K562 (cell line): ENCODE measurements around the gene MED15. TPM values are rescaled to one million over a fixed set of nuclear protein-coding genes. Genes with fewer than 3 reads are reported as not detected.

Experiments used
- CBFA2T2 ChIP-seq: fragments of 450-650 bp; conservative IDR thresholded peaks from 2 replicates; pipeline ENCODE4 v1.6.1; 2017; ENCODE audit warnings: mild to moderate bottlenecking
- CBX3 ChIP-seq, 2 experiments: IDR thresholded peaks; 1 replicate in 1 of 2; 2 replicates in 1 of 2; pipeline ENCODE4 v1.6.1; 2012; ENCODE audit warnings: inconsistent platforms in 2 of 2, low read length in 2 of 2, borderline replicate concordance in 1 of 2, control low read depth in 1 of 2
- ETV5 ChIP-seq: sonication (generic); formaldehyde crosslinking; IDR thresholded peaks from 2 replicates; pipeline ENCODE4 v1.4.0; 2020; ENCODE audit warnings: low read depth, mild to moderate bottlenecking, missing genetic modification reagents
- GATAD2A ChIP-seq: fragments of 450-650 bp; IDR thresholded peaks from 2 replicates; pipeline ENCODE4 v1.6.1; 2017
- HDAC2 ChIP-seq: fragments of 450-650 bp; IDR thresholded peaks from 2 replicates; pipeline ENCODE4 v1.6.1; 2016; ENCODE audit warnings: mild to moderate bottlenecking
- PHF21A ChIP-seq: fragments of 450-650 bp; IDR thresholded peaks from 2 replicates; pipeline ENCODE4 v1.6.1; 2017; ENCODE audit warnings: low read depth, borderline replicate concordance
- TAF15 ChIP-seq: fragments of 200-400 bp; formaldehyde crosslinking; IDR thresholded peaks from 2 replicates; pipeline ENCODE4 v1.6.1; 2017; ENCODE audit warnings: mild to moderate bottlenecking, low read depth, low read length, moderate library complexity
- ZFP30 ChIP-seq: fragments of 250-450 bp; sonication (Bioruptor Pico); IDR thresholded peaks from 2 replicates; pipeline ENCODE4 v1.8.0; 2022; ENCODE audit warnings: moderate library complexity, mild to moderate bottlenecking, inconsistent platforms, borderline replicate concordance
- ZNF3 ChIP-seq: fragments of 250-450 bp; sonication (Bioruptor Pico); IDR thresholded peaks from 2 replicates; pipeline ENCODE4 v1.5.0; 2021; ENCODE audit warnings: mild to moderate bottlenecking, moderate library complexity
- ZNF436 ChIP-seq: fragments of 250-450, 450-650 bp; sonication (Bioruptor Pico); formaldehyde crosslinking; IDR thresholded peaks from 2 replicates; pipeline ENCODE4 v1.7.0; 2020; ENCODE audit warnings: mild to moderate bottlenecking
- ZNF79 ChIP-seq: fragments of 250-450 bp; sonication (Bioruptor Pico); IDR thresholded peaks from 2 replicates; pipeline ENCODE4 v1.4.0; 2020; ENCODE audit warnings: low read depth, mild to moderate bottlenecking, moderate library complexity
- polyA plus RNA-seq, 8 experiments: library from polyadenylated mRNA; depleted of rRNA in 4 of 8; stranded (reverse) in 5 of 8; unstranded in 3 of 8; fragments of >200 nt; fragmentation: Nextera tagmentation in 2 of 8; fragmentation: Illumina TruSeq in 1 of 8; extraction: Ambion mirVana in 2 of 8; extraction: Trizol in 1 of 8; gene quantifications; 2 replicates each; pipeline versions ENCODE4 v1.2.1 to v1.2.3, GENCODE V29; 2011 to 2014; ENCODE audit warnings: inconsistent platforms in 1 of 8, missing spikeins in 1 of 8
- total RNA-seq, 7 experiments: library from RNA; depleted of rRNA in 6 of 7; stranded (reverse); fragments of >200 nt in 6 of 7; fragmentation: Illumina TruSeq in 2 of 7; extraction: Trizol in 2 of 7; gene quantifications; 2 replicates each; pipeline versions ENCODE4 v1.2.1 to v1.2.3, GENCODE V29; 2011 to 2021; ENCODE audit warnings: low replicate concordance in 1 of 7
- TF ChIP-seq, protein P1 (sequence below): sonication (generic); formaldehyde crosslinking; IDR thresholded peaks from 2 replicates; pipeline ENCODE4 v1.8.1; 2022; ENCODE audit warnings: missing genetic modification reagents
- TF ChIP-seq, protein P2 (sequence below): sonication (generic); formaldehyde crosslinking; IDR thresholded peaks from 2 replicates; pipeline ENCODE4 v1.8.0; 2023; ENCODE audit warnings: mild to moderate bottlenecking, missing genetic modification reagents
- TF ChIP-seq, protein P3 (sequence below): fragments of 250-450 bp; sonication (Bioruptor Pico); IDR thresholded peaks from 2 replicates; pipeline ENCODE4 v1.5.0; 2021
- TF ChIP-seq, protein P4 (sequence below): fragments of 250-450 bp; sonication (Bioruptor Pico); IDR thresholded peaks from 2 replicates; pipeline ENCODE4 v1.9.0; 2021; ENCODE audit warnings: mild to moderate bottlenecking
- TF ChIP-seq, protein P5 (sequence below): fragments of 250-450 bp; sonication (Bioruptor Pico); IDR thresholded peaks from 2 replicates; pipeline ENCODE4 v1.4.0; 2020; ENCODE audit warnings: mild to moderate bottlenecking
- TF ChIP-seq, protein P6 (sequence below): fragments of 200-400 bp; formaldehyde crosslinking; IDR thresholded peaks from 2 replicates; pipeline ENCODE4 v1.6.1; 2017; ENCODE audit warnings: mild to moderate bottlenecking, low read depth, low read length, moderate library complexity

MED15 gene
- total and polyA plus RNA-seq, 9 of the 15 experiments (the other 6 are each of a cell fraction or from before 2014, with no cell fraction given): 4.0 to 271 (median 60.1) TPM

DNA sequence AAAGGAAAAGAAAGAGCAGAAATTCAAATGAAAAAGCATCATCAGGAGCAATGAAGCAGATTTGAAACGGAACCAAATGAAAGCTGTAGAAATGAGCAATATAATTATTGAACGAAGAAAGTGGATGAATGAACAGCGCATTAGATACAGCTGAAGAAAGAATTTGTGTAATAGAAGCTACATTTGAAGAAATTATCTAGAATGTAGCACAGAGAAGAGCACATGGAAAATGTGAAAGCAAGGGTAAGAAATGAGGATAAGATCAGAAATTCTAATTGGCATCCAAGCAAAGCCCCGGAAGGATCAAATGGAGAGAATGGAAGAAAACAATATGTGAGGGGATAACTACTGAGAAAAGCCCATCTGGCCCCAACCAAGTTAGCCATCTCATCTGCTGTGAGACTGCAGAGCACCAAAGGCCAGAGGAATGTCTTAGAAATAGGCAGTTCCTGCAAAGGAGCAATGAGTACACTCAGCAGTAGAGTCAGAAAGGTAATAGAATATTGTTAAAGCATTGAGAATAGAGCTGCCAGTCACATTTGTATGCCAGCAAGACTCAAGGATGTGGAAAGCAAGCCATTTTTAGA, 51.9 kb downstream of the MED15 start (continued):
- TF ChIP-seq ZFP30 (peak; percentile 70), GATAD2A (no peak), ZNF436 (CRISPR knock-in tag) (0 out of 2 replicates have a peak, but pooled peaks have one; percentile 25), TAF15 (no peak), HDAC2 (no peak), CBX3 (IDR thresholded peaks at IDR 0.05; ENCODE audit: borderline replicate concordance in 1 of 2, low read length in 2 of 2) (peak in 1 of 2 experiments; percentile 66; a peak in 1 of 3 replicates), ZNF3 (CRISPR knock-in tag) (no peak), ETV5 (CRISPR knock-in tag) (no peak), ZNF79 (CRISPR knock-in tag) (no peak), CBFA2T2 (no peak), PHF21A (no peak)
- TF ChIP-seq, protein P1, sequence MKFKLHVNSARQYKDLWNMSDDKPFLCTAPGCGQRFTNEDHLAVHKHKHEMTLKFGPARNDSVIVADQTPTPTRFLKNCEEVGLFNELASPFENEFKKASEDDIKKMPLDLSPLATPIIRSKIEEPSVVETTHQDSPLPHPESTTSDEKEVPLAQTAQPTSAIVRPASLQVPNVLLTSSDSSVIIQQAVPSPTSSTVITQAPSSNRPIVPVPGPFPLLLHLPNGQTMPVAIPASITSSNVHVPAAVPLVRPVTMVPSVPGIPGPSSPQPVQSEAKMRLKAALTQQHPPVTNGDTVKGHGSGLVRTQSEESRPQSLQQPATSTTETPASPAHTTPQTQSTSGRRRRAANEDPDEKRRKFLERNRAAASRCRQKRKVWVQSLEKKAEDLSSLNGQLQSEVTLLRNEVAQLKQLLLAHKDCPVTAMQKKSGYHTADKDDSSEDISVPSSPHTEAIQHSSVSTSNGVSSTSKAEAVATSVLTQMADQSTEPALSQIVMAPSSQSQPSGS (CRISPR knock-in tag): no peak
- TF ChIP-seq, protein P2, sequence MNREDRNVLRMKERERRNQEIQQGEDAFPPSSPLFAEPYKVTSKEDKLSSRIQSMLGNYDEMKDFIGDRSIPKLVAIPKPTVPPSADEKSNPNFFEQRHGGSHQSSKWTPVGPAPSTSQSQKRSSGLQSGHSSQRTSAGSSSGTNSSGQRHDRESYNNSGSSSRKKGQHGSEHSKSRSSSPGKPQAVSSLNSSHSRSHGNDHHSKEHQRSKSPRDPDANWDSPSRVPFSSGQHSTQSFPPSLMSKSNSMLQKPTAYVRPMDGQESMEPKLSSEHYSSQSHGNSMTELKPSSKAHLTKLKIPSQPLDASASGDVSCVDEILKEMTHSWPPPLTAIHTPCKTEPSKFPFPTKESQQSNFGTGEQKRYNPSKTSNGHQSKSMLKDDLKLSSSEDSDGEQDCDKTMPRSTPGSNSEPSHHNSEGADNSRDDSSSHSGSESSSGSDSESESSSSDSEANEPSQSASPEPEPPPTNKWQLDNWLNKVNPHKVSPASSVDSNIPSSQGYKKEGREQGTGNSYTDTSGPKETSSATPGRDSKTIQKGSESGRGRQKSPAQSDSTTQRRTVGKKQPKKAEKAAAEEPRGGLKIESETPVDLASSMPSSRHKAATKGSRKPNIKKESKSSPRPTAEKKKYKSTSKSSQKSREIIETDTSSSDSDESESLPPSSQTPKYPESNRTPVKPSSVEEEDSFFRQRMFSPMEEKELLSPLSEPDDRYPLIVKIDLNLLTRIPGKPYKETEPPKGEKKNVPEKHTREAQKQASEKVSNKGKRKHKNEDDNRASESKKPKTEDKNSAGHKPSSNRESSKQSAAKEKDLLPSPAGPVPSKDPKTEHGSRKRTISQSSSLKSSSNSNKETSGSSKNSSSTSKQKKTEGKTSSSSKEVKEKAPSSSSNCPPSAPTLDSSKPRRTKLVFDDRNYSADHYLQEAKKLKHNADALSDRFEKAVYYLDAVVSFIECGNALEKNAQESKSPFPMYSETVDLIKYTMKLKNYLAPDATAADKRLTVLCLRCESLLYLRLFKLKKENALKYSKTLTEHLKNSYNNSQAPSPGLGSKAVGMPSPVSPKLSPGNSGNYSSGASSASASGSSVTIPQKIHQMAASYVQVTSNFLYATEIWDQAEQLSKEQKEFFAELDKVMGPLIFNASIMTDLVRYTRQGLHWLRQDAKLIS (CRISPR knock-in tag): no peak
- TF ChIP-seq, protein P3, sequence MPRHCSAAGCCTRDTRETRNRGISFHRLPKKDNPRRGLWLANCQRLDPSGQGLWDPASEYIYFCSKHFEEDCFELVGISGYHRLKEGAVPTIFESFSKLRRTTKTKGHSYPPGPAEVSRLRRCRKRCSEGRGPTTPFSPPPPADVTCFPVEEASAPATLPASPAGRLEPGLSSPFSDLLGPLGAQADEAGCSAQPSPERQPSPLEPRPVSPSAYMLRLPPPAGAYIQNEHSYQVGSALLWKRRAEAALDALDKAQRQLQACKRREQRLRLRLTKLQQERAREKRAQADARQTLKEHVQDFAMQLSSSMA: no peak
- TF ChIP-seq, protein P4, sequence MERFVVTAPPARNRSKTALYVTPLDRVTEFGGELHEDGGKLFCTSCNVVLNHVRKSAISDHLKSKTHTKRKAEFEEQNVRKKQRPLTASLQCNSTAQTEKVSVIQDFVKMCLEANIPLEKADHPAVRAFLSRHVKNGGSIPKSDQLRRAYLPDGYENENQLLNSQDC (CRISPR knock-in tag): no peak
- TF ChIP-seq, protein P5, sequence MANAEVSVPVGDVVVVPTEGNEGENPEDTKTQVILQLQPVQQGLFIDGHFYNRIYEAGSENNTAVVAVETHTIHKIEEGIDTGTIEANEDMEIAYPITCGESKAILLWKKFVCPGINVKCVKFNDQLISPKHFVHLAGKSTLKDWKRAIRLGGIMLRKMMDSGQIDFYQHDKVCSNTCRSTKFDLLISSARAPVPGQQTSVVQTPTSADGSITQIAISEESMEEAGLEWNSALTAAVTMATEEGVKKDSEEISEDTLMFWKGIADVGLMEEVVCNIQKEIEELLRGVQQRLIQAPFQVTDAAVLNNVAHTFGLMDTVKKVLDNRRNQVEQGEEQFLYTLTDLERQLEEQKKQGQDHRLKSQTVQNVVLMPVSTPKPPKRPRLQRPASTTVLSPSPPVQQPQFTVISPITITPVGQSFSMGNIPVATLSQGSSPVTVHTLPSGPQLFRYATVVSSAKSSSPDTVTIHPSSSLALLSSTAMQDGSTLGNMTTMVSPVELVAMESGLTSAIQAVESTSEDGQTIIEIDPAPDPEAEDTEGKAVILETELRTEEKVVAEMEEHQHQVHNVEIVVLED (CRISPR knock-in tag): no peak
- TF ChIP-seq, protein P6, sequence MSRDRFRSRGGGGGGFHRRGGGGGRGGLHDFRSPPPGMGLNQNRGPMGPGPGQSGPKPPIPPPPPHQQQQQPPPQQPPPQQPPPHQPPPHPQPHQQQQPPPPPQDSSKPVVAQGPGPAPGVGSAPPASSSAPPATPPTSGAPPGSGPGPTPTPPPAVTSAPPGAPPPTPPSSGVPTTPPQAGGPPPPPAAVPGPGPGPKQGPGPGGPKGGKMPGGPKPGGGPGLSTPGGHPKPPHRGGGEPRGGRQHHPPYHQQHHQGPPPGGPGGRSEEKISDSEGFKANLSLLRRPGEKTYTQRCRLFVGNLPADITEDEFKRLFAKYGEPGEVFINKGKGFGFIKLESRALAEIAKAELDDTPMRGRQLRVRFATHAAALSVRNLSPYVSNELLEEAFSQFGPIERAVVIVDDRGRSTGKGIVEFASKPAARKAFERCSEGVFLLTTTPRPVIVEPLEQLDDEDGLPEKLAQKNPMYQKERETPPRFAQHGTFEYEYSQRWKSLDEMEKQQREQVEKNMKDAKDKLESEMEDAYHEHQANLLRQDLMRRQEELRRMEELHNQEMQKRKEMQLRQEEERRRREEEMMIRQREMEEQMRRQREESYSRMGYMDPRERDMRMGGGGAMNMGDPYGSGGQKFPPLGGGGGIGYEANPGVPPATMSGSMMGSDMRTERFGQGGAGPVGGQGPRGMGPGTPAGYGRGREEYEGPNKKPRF: no peak
